Hypothalamus (tissue), 51 donors: ENCODE results near the gene ELOVL7.
"Not testable (repeated sequence)": the region's sequence is repeated elsewhere in the genome, so short reads cannot be mapped to it uniquely, and the experiment has no call there.

Experiments used
- DNase-seq, 51 donors: peaks; one replicate each; lab custom pipeline; 2025; lab: John Stamatoyannopoulos, UW

ELOVL7 gene

DNA sequence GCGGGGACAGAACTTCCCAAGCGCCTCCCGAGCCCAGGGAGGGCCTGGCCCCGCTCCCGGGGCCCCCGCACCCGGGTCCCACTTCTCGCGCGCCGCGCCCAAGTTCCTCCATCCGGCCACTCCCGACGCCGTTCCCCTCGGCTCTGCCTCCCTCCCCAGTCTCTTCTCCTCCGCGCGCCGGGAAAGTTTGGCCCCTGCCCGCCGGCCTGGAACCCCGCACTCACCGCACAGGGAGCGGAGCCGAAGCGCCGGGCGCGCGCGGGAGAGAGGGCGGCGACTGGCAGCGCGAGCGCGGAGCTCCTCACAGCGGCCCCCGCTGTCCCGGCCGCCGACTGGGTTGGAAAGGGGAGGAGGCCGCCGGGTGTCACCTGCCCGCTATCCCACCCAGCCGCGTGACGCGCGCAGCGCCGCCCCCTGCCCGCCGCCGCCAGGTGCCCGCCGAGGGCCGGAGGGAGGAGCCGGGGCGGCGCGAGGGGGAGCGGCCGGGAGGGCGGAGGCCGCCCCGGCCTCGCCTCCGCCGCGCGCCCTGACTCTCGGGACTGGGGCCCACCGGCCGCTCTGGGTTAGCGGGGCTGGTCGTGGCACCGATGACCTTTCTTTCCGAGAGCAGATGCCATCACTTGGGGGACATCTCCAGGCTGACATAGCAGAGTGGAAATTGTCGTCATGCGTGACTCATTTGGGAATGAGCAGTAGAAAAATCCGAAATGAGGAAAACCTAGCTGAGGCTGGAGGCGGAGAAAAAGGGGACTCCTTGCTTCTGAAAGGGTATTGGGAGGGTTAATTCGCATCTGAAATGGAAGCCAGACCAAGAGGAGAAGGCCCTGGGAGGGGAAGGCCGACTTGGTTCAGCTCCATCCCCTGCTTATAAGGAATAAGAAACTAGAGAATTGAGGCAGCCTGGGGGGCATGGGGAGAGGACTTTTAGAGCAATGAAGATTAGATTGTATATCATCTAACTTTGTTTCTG lies at the start of gene ELOVL7:
ELOVL7 (minus strand) TSS at position 334 of the 970 bp plus-strand sequence. CDS start 56,872 bp downstream, outside the sequence.
- peak in 46 of 51 donors; percentile 4 to 81 (median 54) for DNase-seq

- DNase-seq, result no peak
These were observed 49.5 kb upstream of the ELOVL7 start for GRCh38 chr5:60893521-60893920.

DNA sequence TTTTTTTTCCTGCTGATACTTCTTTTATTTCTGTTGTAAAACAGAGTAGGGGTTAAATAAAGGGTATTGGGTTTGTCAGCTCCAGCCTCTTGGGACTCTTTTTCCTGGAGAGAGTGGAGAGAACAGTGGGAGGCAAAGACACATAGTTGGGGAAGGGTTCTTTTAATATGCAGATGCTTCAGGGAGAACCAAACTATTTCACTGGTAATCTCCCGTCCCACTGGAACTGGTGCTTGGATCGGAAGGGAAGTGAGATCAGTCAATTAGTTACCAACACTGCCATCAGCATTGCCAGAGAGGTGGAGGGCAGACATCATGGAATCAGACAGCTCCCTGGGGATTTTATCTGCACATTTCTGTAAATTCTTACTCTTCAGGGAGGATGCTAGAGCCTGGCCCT lies 47.6 kb upstream of the ELOVL7 start:
- DNase-seq, result no peak

DNA sequence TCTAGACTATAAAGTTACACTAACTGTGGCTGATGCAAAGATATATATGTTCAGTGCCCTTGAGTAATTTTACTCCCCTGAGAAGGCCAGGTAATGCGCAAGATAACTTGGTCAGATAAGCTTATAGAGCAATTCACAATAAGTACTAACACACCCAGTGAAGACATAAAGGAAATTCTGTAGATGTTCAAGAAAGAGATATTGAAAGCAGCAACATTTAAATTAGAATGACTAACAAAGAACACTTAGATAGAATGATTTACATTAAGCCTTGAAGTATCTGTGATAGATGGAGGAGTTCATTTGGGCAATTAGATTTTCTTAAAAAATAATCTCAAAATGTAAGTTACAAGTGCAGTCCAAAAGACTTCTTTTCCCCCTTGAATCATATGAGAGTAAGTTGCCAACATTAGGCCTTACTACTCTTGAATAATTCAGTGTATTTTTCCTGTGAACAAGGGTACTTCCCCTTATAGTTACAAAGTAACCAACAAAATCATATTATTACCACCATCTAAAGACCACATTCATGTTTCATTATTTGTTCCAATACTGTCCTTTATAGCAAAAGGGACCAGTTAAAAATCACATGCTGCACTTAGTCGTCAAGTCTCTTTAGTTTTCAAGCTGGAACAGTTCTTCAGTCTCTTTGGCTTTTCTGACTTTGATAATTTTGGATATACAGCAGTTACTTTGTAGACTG lies 44.4 kb upstream of the ELOVL7 start:
- DNase-seq, result no peak

GRCh38 chr5:60887746-60888145 lies 43.7 kb upstream of the ELOVL7 start:
- no peak for DNase-seq

DNA sequence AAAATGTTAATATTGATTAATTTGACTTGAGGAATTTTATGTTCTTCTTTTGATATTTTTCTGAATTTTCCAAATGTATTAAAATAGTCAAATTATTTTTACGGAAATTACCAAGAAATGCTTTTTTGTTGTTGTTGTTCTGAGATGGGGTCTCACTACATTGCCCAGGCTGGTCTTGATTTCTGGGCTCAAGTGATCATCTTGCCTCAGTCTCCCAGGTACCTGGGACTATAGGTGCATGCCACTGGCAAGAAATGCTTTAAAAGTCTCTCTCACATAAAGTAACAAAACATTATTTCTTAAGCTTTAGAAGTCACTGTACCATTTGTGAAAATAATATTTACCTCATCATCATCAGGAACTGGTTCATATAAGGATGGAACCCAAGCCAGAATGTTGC lies 43.0 kb upstream of the ELOVL7 start:
- DNase-seq, result no peak

DNA sequence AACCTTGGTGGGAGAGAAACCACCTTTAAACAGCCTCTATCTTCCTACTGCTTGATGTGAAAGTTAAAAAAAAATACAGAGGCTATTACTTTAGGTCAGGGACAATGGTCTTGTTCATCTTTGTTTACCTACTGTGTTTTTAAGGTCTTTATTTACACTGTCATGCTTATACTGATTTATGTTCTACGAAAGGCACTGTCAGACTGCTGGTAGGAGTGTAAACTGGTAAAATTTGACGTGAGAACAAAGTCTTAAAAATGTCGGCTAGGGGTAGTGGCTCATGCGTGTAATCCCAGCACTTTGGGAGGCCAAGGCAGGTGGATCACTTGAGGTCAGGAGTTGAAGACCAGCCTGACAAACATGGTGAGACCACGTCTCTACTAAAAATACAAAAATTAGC lies 42.1 kb upstream of the ELOVL7 start:
- no peak for DNase-seq

DNA sequence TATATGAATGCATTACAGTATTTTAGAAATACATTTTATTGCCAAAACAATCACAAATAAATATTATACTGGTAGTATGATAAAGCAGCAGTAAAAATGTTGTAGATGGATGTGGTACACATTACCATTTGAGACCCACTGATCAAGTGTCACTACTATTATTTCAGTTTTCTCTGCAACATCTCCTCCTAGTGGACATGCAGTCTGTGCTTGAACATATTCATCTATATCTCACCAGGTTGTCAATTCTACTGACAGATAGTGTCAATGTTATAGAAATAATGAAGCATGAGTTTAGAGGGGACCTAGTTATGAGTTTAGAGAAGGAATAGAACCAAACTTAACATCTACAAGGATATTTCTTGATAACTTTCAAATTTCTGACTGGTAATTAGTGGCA lies 39.2 kb upstream of the ELOVL7 start:
- peak in 1 of 51 donors; percentile 1 for DNase-seq

- DNase-seq, result no peak
These were observed 28.8 kb upstream of the ELOVL7 start for GRCh38 chr5:60872892-60873291.

DNA sequence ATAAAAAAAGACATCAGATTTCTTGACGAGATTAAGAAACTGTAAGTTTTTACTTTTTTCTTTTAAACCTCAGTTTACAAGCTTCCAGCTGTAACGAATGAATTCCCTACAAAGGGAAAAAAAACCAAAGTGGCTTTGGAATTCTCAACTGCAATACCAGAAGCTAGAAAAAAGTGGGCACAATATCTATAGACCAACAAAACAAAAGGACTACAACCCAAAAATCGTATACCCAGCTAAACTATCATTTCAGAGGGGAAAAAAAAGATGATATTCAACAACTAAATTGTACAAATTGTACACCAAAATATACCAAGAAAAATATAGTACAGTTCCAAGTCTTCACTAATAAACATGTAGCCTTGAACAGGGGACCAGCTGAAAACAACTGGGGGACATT lies 26.8 kb upstream of the ELOVL7 start:
- no peak for DNase-seq

DNA sequence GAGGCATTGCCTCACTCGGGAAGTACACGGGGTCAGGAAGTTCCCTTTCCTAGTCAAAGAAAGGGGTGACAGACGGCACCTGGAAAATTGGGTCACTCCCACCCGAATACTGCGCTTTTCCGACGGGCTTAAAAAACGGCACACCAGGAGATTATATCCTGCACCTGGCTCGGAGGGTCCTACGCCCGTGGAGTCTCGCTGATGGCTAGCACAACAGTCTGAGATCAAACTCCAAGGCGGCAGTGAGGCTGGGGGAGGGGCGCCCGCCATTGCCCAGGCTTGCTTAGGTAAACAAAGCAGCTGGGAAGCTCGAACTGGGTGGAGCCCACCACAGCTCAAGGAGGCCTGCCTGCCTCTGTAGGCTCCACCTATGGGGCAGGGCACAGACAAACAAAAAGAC lies 16.5 kb upstream of the ELOVL7 start:
- not testable (repeated sequence) for DNase-seq

DNA sequence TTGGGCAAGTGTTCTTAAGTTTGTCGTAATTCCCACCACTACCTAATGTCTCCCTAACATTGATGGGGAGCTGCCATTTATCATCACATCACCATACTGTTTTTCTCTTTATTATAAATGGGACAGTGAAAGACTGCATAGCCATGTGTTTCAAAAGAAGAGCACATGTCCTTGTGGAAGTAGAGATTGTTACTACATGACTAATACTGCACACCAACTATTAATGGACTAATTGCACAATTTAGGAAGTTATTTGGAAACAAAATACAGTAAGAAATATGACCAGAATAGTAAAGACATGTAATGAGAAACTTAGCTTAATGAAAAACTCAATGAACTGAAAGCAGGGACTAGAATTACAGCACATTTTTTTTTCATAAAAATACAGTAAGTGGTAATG lies 12.0 kb upstream of the ELOVL7 start:
- no peak for DNase-seq

- DNase-seq, result no peak
These were observed 8.9 kb upstream of the ELOVL7 start for GRCh38 chr5:60852940-60853339.

DNA sequence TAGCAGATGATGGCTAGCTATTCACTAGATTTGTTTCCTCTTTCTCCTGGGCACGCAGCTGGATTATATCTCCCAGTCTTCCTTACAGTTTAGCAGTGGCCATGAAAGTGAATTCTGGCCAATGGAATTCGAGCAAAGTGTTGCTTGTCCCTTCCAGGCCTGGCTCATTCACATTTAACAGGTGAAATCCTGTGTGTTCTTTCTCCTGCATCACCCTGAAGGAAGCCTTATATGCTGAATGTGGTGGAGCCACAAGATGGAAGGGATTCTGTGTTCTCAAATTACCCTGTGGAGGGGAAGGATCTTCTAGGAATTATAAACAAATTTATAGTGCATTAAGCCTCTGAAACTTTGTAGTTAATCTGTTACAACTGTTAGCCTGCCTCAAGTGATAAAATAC lies 8.2 kb upstream of the ELOVL7 start:
- peak in 1 of 51 donors; percentile 3 for DNase-seq

DNA sequence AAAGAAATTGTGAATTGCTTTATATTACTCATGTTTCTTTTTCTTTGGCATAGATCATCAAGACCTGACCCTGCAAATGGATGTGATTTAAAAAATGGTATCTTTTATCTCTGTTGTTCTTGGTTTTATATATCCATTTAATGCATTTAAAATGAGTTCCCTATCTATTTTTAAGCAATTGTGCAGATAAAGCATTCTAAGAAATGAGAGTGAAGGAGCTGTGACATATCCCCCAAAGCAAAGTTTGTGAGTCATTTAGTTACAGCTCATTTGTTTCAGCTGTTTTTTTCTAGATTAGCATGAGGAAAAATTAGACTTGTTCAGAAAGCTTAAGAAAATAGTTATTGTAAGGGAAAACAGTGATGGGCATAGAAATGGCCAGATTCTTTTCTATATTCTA lies 7.6 kb upstream of the ELOVL7 start:
- DNase-seq, result no peak

DNA sequence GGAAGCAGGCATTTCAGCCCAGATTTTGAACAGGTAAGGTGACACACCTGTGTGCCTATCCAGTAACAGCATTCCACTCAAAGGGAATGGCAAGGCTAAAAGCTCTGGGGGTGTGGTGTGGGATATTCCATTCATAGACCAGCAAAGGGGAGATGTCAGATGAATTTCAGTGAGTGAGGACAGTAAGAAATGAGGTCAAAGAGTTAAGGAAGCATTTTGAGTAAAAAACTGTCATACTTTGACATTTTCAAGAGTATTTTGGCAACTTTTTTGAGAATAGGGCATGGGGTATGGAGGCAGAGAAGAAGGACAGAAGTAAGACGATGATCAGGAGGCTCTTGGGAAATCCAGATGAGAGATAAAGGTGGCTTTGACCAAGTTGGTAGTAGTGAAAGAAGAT lies 2.2 kb upstream of the ELOVL7 start:
- DNase-seq, result no peak

DNA sequence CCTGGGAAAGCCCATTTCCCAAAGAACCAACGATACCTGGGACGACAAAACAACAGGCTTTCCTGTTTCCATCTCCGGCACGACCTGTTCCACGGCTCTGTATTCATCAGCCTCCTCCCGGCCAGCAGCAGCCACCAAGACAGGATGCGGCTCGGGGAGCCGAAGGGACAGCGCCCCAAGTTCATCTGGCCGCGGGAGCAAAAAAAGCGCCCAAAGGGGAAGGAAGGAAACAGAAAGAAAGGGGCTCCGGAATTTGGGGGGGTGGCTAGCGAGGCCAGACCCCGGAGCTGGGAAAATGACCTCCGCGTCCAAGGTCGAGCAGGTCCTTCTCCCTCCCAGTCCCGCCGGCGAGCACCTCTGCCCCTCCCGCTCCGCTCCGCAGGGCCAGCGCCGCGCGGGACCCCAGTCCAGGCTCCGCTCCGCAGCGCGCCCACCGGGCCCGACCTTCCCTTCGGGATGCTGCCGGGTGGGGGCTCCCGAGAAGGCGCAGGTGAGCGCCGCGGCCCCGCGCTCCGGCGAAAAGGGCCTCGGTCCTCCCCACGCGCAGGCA lies 608 bp downstream of the ELOVL7 start:
- peak in 21 of 51 donors; percentile 7 to 36 (median 21) for DNase-seq

DNA sequence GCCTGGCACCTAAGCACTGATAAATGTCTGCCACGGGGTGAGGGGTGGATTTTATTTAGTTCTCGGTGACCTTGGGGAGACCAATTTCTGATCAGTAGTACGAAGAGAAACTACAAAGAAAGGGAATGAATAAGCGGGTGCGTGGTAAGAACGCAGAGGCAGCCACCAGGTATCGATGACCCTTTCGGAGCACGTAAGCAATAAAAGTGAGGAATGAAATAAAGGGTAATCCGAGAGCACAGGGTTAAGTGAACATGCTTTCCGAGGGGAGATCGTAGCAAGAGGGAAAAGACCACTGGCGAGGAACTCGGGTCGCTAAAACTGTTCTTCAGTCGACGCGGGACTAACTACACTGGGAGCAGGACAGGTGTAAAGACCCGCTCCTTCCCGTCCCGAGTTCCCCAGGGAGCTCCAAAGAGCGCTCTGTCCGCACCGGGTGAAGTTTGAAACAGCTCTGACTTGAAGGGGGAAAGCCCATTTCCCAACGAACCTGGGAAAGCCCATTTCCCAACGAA lies 1.1 kb downstream of the ELOVL7 start:
- DNase-seq, result peak in 3 of 51 donors; percentile 5 to 33 (median 33)

- DNase-seq, result no peak
These were observed 2.7 kb downstream of the ELOVL7 start for GRCh38 chr5:60841361-60841760.

- no peak for DNase-seq
These were observed 7.9 kb downstream of the ELOVL7 start for GRCh38 chr5:60836131-60836530.

DNA sequence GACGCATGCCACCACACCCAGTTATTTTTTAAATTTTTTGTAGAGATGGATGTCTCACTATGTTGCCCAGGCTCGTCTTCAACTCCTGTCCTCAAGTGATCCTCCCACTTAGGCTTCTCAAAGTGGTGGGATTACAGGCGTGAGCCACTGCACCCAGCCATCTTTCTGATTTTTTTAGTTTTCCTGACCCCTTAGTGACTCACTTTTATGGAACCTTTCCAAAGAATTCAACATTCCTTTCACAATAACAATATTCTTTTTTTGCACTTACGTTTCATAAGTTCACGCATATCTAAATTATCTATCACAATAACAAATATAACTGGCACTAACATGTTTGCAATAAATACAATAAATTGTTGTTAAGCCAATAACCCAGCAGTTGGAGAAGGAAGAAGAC lies 8.5 kb downstream of the ELOVL7 start:
- no peak for DNase-seq
